GM19324 (cell line): ENCODE measurements around the gene IL36RN.

Experiments
- ATAC-seq: cut with Tn5 transposase; IDR thresholded peaks from one replicate; pipeline ENCODE4 v1.9.1; 2021; ENCODE audit warnings: mild to moderate bottlenecking, moderate library complexity; ENCODE audit not compliant: unreplicated experiment, low FRiP score

Gene IL36RN

GRCh38 chr2:113070606-113070975, 11.6 kb downstream of the IL36RN start:
- no peak for ATAC-seq

- no peak for ATAC-seq
Observed at GRCh38 chr2:113072584-113072983, 13.6 kb downstream of the IL36RN start.

- ATAC-seq = no peak
Observed at GRCh38 chr2:113073325-113073834, 14.4 kb downstream of the IL36RN start.

GRCh38 chr2:113075030-113075429, 16.0 kb downstream of the IL36RN start:
- no peak for ATAC-seq

- ATAC-seq = no peak
Observed at GRCh38 chr2:113075600-113075999, 16.6 kb downstream of the IL36RN start.

- ATAC-seq = no peak
Observed at GRCh38 chr2:113076954-113077669, 18.1 kb downstream of the IL36RN start.

GRCh38 chr2:113077921-113078320, 18.9 kb downstream of the IL36RN start:
- no peak for ATAC-seq

- no peak for ATAC-seq
Observed at GRCh38 chr2:113078350-113078839, 19.4 kb downstream of the IL36RN start.

GRCh38 chr2:113079131-113079530, 20.1 kb downstream of the IL36RN start:
- no peak for ATAC-seq

- peak; percentile 43 for ATAC-seq
Observed at GRCh38 chr2:113080134-113080533, 21.1 kb downstream of the IL36RN start.

- no peak for ATAC-seq
Observed at GRCh38 chr2:113081488-113082210, 22.7 kb downstream of the IL36RN start.

- ATAC-seq = no peak
Observed at GRCh38 chr2:113083296-113083695, 24.3 kb downstream of the IL36RN start.

- ATAC-seq = no peak
Observed at GRCh38 chr2:113084249-113085000, 25.4 kb downstream of the IL36RN start.

GRCh38 chr2:113085542-113085941, 26.5 kb downstream of the IL36RN start:
- no peak for ATAC-seq

- ATAC-seq = no peak
Observed at GRCh38 chr2:113088213-113088992, 29.4 kb downstream of the IL36RN start.

GRCh38 chr2:113089916-113090315, 30.9 kb downstream of the IL36RN start:
- no peak for ATAC-seq

GRCh38 chr2:113091231-113091896, 32.4 kb downstream of the IL36RN start:
- no peak for ATAC-seq

- no peak for ATAC-seq
Observed at GRCh38 chr2:113092864-113093612, 34.0 kb downstream of the IL36RN start.

- ATAC-seq = no peak
Observed at GRCh38 chr2:113093613-113093977, 34.6 kb downstream of the IL36RN start.
